GM18511 (cell line): ENCODE results near the gene MUCL1.
"Not testable (repeated sequence)": the region's sequence is repeated elsewhere in the genome, so short reads cannot be mapped to it uniquely, and the experiment has no call there.

Source experiments
- ATAC-seq: cut with Tn5 transposase; IDR thresholded peaks from one replicate; pipeline ENCODE4 v1.9.1; 2021; ENCODE audit warnings: mild to moderate bottlenecking, moderate library complexity; ENCODE audit not compliant: unreplicated experiment

MUCL1 gene

GRCh38 chr12:54853933-54854538 lies at the start of gene MUCL1:
Gene MUCL1, plus strand, starts transcription at chr12:54854516. Its CDS starts 67 bp downstream, at chr12:54854583.
- ATAC-seq = peak; percentile 96

GRCh38 chr12:54821676-54822075 lies 32.6 kb upstream of the MUCL1 start:
- no peak for ATAC-seq

- ATAC-seq = no peak
Observed at GRCh38 chr12:54824402-54824801, 29.9 kb upstream of the MUCL1 start.

GRCh38 chr12:54829511-54829910 lies 24.8 kb upstream of the MUCL1 start:
- no peak for ATAC-seq

GRCh38 chr12:54830199-54830598 lies 24.1 kb upstream of the MUCL1 start:
- no peak for ATAC-seq

GRCh38 chr12:54831631-54832030 lies 22.7 kb upstream of the MUCL1 start:
- no peak for ATAC-seq

GRCh38 chr12:54840244-54840865 lies 14.0 kb upstream of the MUCL1 start:
- ATAC-seq = no peak

GRCh38 chr12:54857406-54857805 lies 3.1 kb downstream of the MUCL1 start:
- ATAC-seq = no peak

- no peak for ATAC-seq
Observed at GRCh38 chr12:54858562-54858961, 4.2 kb downstream of the MUCL1 start.

- no peak for ATAC-seq
Observed at GRCh38 chr12:54859502-54859901, 5.2 kb downstream of the MUCL1 start.

- no peak for ATAC-seq
Observed at GRCh38 chr12:54861927-54862326, 7.6 kb downstream of the MUCL1 start.

- no peak for ATAC-seq
Observed at GRCh38 chr12:54863948-54864618, 9.8 kb downstream of the MUCL1 start.

GRCh38 chr12:54865683-54866324 lies 11.5 kb downstream of the MUCL1 start:
- ATAC-seq = no peak

- no peak for ATAC-seq
Observed at GRCh38 chr12:54868690-54869089, 14.4 kb downstream of the MUCL1 start.

GRCh38 chr12:54870048-54870447 lies 15.7 kb downstream of the MUCL1 start:
- ATAC-seq = no peak

- no peak for ATAC-seq
Observed at GRCh38 chr12:54870617-54871016, 16.3 kb downstream of the MUCL1 start.

- ATAC-seq = no peak
Observed at GRCh38 chr12:54879150-54879549, 24.8 kb downstream of the MUCL1 start.

GRCh38 chr12:54879579-54879978 lies 25.3 kb downstream of the MUCL1 start:
- no peak for ATAC-seq

GRCh38 chr12:54882079-54882478 lies 27.8 kb downstream of the MUCL1 start:
- ATAC-seq = no peak

GRCh38 chr12:54882597-54882996 lies 28.3 kb downstream of the MUCL1 start:
- not testable (repeated sequence) for ATAC-seq

GRCh38 chr12:54888428-54888827 lies 34.1 kb downstream of the MUCL1 start:
- not testable (repeated sequence) for ATAC-seq

- no peak for ATAC-seq
Observed at GRCh38 chr12:54890339-54890738, 36.0 kb downstream of the MUCL1 start.
